Muscle layer of colon (tissue), 2 donors: ENCODE measurements around the gene ARHGAP22.

ENCODE experiments used
- H3K27ac ChIP-seq: one replicate; pipeline ENCODE4 v1.7.0; 2013; ENCODE audit warnings: low read depth, mild to moderate bottlenecking, low read length, moderate library complexity
- H3K27me3 ChIP-seq, 2 donors: one replicate each; pipeline ENCODE4 v1.7.0; 2013; ENCODE audit warnings: low read length in 2 of 2, mild to moderate bottlenecking in 2 of 2; ENCODE audit not compliant: insufficient read depth in 2 of 2, control insufficient read depth in 1 of 2
- H3K36me3 ChIP-seq: one replicate; pipeline ENCODE4 v1.7.0; 2013; ENCODE audit warnings: mild to moderate bottlenecking, low read length; ENCODE audit not compliant: insufficient read depth
- H3K4me1 ChIP-seq: one replicate; pipeline ENCODE4 v1.7.0; 2013; ENCODE audit warnings: mild to moderate bottlenecking, low read length; ENCODE audit not compliant: insufficient read depth
- H3K4me3 ChIP-seq, 2 donors: one replicate each; pipeline ENCODE4 v1.7.0; 2013; ENCODE audit warnings: low read length in 2 of 2, low read depth in 1 of 2, mild to moderate bottlenecking in 1 of 2, moderate library complexity in 1 of 2
- H3K9ac ChIP-seq: one replicate; pipeline ENCODE4 v1.7.0; 2013; ENCODE audit warnings: low read length
- H3K9me3 ChIP-seq: one replicate; pipeline ENCODE4 v1.7.0; 2013; ENCODE audit warnings: mild to moderate bottlenecking, low read length
- donor health status: abdominal sarcoma.
- donor health status: Adenocarcinoma of cecum.

ARHGAP22 gene

DNA sequence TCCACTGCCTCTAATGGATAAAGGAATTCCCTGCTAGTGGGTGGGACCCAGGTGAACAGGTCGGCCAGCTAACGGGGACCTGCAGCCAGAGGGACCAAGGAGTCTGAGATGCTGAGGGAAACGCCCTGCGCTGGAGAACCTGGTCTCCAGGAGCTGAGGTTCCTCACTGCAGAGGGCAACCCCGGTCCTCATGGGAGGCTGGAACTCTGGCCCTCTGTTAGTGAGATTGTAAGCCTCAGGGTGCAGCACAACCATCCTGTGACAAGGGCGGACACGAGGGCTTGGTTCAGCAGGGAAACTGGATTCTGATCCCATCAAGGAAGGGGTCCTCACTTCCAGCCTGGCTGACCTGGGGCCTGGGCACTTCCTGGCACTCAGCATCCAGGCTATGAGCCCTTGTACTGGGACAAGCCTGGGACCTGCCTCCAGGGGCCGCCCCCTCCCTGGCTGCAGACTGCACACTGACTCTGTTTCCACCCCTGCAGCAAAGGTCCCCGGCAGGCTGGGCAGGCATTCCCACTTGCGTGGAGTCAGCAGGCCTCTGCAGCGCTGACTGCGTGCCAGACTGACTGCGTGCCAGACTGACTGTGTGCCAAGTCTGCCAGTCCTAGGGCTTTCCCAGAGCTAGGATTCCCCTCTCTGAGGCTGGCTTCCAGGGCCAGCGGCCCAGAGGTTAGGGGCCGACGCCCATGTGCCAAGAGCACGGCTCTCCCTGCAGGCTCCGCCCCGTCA lies 155.2 kb downstream of the ARHGAP22 start:
- H3K9me3 ChIP-seq, result no peaks in the 10 kb centered on the region
- no peak overlapping the region for H3K4me3 ChIP-seq
- no peaks in the 10 kb centered on the region for H3K4me1 ChIP-seq
- H3K27me3 ChIP-seq, result no peaks in the 10 kb centered on the region
- H3K9ac ChIP-seq, result no peak overlapping the region
- H3K36me3 ChIP-seq, result no peaks in the 10 kb centered on the region
- H3K27ac ChIP-seq, result no peak overlapping the region

DNA sequence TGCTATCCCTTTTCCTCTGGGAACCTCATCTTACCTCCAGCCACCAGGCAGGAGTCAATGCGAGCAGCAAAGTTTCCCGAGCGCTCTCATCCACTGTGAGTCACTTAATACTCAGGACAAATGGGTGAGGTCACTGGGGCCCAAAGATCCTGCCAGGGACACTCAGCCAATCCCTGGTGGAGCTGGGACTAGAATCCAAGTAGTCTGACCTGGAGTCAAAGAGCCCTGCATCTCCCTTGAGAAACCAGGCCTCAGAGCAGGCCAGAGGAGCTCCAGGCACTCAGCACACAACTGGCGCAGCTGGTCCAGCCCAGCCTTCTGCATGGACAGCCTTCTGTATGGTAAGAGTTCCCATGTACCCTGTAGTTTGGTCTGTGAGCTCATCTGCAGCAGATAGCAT lies 156.1 kb downstream of the ARHGAP22 start:
- Histone ChIP-seq H3K27me3 (no peaks in the 10 kb centered on the region), H3K4me3 (no peak overlapping the region), H3K4me1 (no peaks in the 10 kb centered on the region), H3K27ac (no peak overlapping the region), H3K9me3 (no peaks in the 10 kb centered on the region), H3K9ac (no peak overlapping the region), H3K36me3 (no peaks in the 10 kb centered on the region)

DNA sequence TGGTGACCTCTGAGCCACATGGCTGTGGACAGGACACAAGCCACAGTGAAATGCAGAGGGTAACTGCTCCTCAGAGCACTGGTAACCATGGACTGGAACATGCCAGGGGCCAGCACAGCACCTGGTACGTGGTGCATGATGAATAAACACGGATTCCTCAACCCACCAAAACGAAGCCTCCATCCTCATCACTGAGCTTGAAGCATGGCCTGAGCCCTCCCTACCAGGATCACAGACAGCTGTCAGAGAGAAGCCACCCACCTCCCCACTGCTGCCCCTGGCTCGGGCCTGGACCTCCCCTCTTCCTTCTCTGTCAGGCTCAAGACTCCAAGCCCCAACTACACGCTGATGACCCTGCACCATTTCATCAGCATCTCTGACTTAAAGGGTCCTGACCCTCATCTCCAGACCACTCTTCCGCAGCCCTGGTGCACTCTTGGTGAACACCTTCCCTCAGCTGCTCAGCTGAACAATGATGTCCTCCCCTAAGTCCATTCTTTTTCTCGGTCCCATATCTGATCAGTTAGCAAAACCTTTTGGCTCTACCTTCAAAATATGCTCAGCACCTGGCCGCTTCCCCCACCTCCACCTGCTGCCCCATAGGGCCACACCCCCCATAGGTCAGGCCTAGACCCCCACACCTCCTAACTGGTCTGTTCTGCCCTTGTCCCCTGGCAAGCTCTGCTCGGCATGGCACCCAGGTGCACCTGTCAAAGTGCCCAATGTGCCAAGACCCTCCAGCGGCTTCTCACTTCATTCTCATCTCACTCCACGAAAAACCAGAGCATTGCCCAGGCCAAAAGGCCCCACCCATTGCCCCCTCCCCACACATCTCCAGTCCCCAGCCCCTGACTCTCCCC lies 157.3 kb downstream of the ARHGAP22 start:
- H3K4me3 ChIP-seq, result no peak overlapping the region
- no peaks in the 10 kb centered on the region for H3K9me3 ChIP-seq
- no peak overlapping the region for H3K9ac ChIP-seq
- H3K27ac ChIP-seq, result no peak overlapping the region
- H3K27me3 ChIP-seq, result no peaks in the 10 kb centered on the region
- H3K36me3 ChIP-seq, result no peaks in the 10 kb centered on the region
- no peaks in the 10 kb centered on the region for H3K4me1 ChIP-seq

DNA sequence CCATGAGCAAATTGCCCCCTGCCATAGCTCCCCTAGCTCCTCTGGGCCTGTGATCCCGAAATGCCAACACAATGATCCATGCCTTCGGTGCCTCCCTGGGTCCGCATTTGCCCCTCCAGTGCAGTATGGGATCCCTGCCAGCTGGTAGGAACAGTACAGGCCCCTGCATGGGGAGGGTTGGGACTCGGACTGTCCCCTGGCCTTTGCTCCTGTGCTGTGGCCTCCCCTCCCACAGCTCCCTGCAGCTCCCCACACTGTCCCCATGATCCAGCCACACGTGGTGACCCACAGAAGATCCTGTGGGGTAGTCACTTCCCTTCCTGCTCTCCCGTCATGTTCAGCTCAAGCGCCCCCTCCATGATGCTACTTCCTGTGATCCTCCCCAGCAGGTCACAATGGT lies 158.1 kb downstream of the ARHGAP22 start:
- Histone ChIP-seq H3K27me3 (no peaks in the 10 kb centered on the region), H3K36me3 (no peaks in the 10 kb centered on the region), H3K9me3 (no peaks in the 10 kb centered on the region)

DNA sequence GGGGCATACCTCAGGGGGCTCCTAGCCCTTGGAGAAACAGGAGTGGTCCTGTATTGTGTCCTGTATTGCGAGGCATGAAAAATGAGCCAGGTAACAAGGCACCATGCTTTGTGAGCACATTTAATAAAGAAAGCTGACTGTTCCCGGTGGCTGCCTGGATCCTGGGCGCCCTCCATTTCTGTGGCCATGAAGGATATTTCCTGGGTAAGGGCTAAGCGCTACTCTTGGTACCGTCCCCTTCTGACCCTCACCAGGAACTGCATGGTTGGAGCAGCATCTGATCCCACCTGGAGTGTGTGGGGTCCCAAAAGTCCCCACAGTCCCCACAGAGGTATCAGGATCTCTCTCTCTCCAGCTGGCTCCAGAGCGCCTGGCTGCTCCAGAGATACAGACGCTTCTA lies 158.9 kb downstream of the ARHGAP22 start:
- Histone ChIP-seq H3K9ac (no peak overlapping the region), H3K9me3 (no peaks in the 10 kb centered on the region), H3K36me3 (no peaks in the 10 kb centered on the region), H3K27me3 (no peaks in the 10 kb centered on the region), H3K27ac (no peak overlapping the region), H3K4me1 (no peaks in the 10 kb centered on the region), H3K4me3 (no peak overlapping the region)

More for the DNA sequence above, 158.1 kb downstream of the ARHGAP22 start:
- Histone ChIP-seq H3K9ac (no peak overlapping the region), H3K4me3 (no peak overlapping the region), H3K27ac (no peak overlapping the region), H3K4me1 (no peaks in the 10 kb centered on the region)

DNA sequence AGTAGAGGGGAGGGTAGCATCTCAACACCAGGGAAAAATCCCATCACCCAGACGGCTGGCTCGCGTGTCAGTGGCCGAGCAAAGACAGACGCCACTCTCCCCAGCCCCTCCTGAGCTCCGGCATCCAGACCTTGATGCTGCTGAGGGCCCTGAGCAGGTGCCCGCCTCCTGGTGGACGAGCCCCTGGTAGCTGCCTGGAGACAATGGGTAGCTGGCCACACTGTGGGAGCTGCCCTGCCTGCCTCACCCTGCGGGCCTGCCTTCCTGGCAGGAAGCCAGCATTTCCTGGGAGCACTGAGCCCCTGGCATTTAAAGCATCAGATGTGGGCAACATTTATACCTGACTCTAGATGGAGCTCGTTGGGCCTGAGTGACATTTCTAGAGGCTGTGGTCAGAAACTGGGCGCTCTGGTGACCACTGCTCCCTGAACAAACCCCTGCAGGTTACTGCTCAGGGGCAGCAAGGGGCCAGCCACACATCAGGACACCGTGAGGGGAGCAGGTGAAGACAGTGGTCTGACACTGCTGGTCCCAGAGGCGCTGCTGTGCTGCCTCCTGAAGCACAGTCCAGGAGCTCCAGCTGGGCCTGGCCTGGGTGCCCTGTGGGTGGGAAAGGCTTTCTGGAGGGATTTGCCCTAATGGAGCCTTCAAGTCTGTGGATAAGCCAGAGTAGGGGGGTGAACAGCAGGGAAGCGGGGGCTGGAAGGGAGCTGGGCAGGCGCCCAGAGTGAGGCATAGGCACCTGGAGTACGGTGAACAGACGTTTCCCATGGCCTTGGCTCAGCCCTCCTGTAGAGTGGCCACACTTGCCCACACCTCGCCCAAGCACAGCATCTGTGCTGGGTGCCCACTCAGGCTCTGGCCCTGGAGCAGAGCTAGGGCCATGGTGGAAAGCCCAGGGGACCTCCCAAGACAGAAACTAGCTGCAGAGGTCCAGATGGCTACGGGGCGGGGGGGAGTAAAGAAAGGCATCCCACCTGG lies 159.7 kb downstream of the ARHGAP22 start:
- Histone ChIP-seq H3K27me3 (no peaks in the 10 kb centered on the region), H3K9ac (no peak overlapping the region), H3K4me1 (no peaks in the 10 kb centered on the region), H3K36me3 (no peaks in the 10 kb centered on the region), H3K4me3 (no peak overlapping the region), H3K27ac (no peak overlapping the region), H3K9me3 (no peaks in the 10 kb centered on the region)

DNA sequence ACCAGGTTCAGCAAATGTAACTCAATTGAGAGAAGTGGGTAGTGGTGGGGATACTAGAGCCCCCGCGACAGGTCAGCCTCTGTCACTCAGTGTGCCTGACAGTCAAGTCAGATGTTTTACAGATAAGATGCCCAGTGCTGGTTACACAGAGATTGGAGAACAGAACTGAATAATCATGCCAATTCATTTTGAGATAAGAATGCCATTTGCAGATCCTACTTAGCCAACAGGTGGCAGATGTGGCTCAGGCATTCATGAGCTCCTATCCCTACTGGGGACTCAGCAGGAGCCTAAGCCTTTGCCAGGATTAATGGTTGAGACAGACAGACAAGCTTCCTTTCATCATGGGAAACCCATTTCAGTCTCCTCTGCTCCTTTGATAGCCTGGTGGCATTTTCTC lies 160.6 kb downstream of the ARHGAP22 start:
- Histone ChIP-seq H3K4me1 (no peaks in the 10 kb centered on the region), H3K4me3 (no peak overlapping the region), H3K36me3 (no peaks in the 10 kb centered on the region), H3K9ac (no peak overlapping the region), H3K27me3 (no peaks in the 10 kb centered on the region), H3K27ac (no peak overlapping the region), H3K9me3 (no peaks in the 10 kb centered on the region)

DNA sequence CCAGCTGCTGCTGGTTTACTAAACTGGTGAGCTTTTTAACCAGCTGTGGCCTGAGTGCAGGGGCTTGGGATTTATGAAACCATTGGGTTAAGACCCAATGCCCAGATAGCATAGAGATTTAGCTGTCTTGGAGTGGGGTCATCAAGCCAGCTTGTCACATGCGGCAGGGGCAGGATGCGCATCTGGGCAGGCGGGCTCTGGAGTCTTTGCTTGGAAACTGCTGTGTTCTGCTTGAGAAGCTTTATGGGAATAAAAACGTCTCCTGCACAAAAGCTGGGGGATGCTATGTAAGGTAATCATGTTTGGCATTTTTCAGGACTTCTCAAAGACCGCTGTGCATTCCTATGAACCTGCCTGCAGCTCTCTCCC lies 162.1 kb downstream of the ARHGAP22 start:
- Histone ChIP-seq H3K27ac (no peak overlapping the region), H3K36me3 (peaks cover 3% of the 10 kb centered on the region), H3K27me3 (no peaks in the 10 kb centered on the region), H3K4me3 (no peak overlapping the region), H3K4me1 (no peaks in the 10 kb centered on the region), H3K9me3 (no peaks in the 10 kb centered on the region), H3K9ac (no peak overlapping the region)

DNA sequence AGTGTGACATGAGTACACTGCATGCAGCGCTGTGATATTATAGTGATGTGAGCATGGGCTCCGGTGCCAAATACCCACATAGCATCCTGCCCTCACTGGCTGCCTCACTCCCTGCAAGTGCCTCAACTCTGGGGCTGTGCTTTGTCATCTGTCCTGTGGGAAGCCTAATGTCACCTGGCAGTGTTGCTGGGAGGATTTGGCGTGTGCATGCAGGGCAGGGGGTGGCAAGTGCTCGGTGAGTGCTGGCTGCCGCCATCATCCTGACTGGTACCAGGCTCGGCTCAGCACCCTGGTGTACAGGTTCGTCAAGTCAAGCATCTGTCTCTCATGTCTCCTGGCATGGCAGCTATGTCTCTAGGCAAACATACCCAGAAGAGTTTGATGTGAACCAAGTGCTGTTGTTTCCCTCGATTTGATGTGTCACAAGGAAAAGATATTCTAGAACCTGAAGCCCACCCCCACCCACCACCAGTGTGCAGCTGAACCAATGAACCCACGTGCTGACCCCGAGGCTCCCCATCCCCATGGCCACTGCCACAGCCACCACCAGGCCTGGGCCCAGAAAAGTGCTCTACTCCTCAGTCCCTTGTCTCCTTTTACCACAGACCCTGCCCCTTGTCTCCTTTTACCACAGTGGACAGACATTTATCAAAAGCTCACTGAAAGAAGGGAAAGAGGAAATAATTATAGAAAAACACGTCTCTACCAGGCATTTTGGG lies 162.6 kb downstream of the ARHGAP22 start:
- no peak overlapping the region for H3K4me3 ChIP-seq

DNA sequence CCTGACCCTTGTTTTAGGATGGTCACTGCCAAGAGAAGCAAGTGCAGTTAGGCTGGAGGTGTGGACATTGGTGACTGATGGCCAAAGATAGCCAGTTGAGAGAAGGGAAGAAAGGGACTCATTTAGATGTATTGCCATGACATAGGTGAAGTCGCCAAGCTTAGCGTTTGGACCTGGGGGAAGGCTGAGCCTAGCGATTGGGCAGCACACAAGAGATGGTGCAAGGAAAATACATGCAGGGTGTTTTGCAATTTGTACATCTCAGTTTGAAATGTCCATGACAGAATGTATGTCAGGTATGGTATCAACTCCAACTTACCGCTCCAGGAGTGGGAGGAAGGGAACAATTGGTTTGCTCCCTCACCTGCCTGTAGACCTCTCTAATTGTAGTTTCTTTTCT lies 164.1 kb downstream of the ARHGAP22 start:
- Histone ChIP-seq H3K4me3 (no peak overlapping the region), H3K4me1 (no peaks in the 10 kb centered on the region), H3K36me3 (peaks cover 7% of the 10 kb centered on the region), H3K27me3 (no peaks in the 10 kb centered on the region), H3K27ac (no peak overlapping the region), H3K9ac (no peak overlapping the region), H3K9me3 (no peaks in the 10 kb centered on the region)

More for the DNA sequence above, 162.6 kb downstream of the ARHGAP22 start:
- H3K27ac ChIP-seq, result no peak overlapping the region
- H3K27me3 ChIP-seq, result no peaks in the 10 kb centered on the region
- H3K4me1 ChIP-seq, result no peaks in the 10 kb centered on the region
- no peaks in the 10 kb centered on the region for H3K9me3 ChIP-seq
- no peak overlapping the region for H3K9ac ChIP-seq
- peaks cover 6% of the 10 kb centered on the region for H3K36me3 ChIP-seq
